ENCODE measurements around the gene MOGAT2. TPM values are rescaled to one million over a fixed set of nuclear protein-coding genes. Genes with fewer than 3 reads are reported as not detected.

MOGAT2 gene
- total RNA-seq, 1 experiment from 2014 or later, result 0.39 TPM

- TF ChIP-seq, protein P1, sequence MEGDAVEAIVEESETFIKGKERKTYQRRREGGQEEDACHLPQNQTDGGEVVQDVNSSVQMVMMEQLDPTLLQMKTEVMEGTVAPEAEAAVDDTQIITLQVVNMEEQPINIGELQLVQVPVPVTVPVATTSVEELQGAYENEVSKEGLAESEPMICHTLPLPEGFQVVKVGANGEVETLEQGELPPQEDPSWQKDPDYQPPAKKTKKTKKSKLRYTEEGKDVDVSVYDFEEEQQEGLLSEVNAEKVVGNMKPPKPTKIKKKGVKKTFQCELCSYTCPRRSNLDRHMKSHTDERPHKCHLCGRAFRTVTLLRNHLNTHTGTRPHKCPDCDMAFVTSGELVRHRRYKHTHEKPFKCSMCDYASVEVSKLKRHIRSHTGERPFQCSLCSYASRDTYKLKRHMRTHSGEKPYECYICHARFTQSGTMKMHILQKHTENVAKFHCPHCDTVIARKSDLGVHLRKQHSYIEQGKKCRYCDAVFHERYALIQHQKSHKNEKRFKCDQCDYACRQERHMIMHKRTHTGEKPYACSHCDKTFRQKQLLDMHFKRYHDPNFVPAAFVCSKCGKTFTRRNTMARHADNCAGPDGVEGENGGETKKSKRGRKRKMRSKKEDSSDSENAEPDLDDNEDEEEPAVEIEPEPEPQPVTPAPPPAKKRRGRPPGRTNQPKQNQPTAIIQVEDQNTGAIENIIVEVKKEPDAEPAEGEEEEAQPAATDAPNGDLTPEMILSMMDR (IDR thresholded peaks at IDR 0.05; ENCODE audit: insufficient read depth in 1 of 2, low read depth in 1 of 2, low read length in 1 of 2, severe bottlenecking in 1 of 2, unreplicated experiment in 1 of 2), result no peak
- ChIA-PET CTCF (no interaction called here), POLR2A (no interaction called here)
- DNase-seq, result peak in 1 of 2 experiments; percentile 24
- H3K4me3 Mint-ChIP-seq (ENCODE audit: unreplicated experiment), result no peak overlapping the region
- Histone ChIP-seq H3K36me3 (ENCODE audit: control insufficient read depth, insufficient read depth, low read length) (no peaks in the 10 kb centered on the region), H3K9me3 (0 out of 2 replicates have a peak, but pooled peaks cover 3% of the 10 kb centered on the region), H3K27me3 (replicated peaks; ENCODE audit: control insufficient read depth, insufficient read depth, low read length) (no peaks in the 10 kb centered on the region), H3K4me1 (peaks cover 28% of the 10 kb centered on the region), H3K4me3 (ENCODE audit: low read depth, low read length) (no peak overlapping the region)
- H3K36me3 Mint-ChIP-seq (ENCODE audit: insufficient read depth, unreplicated experiment), result peaks cover 5% of the 10 kb centered on the region
- intact Hi-C loops (cut with micrococcal nuclease; ENCODE audit: unreplicated experiment), result no loop called here
- H3K27me3 Mint-ChIP-seq (ENCODE audit: insufficient read depth, unreplicated experiment), result no peaks in the 10 kb centered on the region
- peaks cover 20% of the 10 kb centered on the region for H3K4me1 Mint-ChIP-seq (ENCODE audit: low read depth, unreplicated experiment)
- H3K9me3 Mint-ChIP-seq (ENCODE audit: unreplicated experiment), result no peaks in the 10 kb centered on the region
- no peak overlapping the region for H3K27ac Mint-ChIP-seq (ENCODE audit: unreplicated experiment)
- no TSS peak for BruUV-seq (replicated peaks)
These were observed 15.4 kb downstream of the MOGAT2 start for GRCh38 chr11:75733071-75733430.

DNA sequence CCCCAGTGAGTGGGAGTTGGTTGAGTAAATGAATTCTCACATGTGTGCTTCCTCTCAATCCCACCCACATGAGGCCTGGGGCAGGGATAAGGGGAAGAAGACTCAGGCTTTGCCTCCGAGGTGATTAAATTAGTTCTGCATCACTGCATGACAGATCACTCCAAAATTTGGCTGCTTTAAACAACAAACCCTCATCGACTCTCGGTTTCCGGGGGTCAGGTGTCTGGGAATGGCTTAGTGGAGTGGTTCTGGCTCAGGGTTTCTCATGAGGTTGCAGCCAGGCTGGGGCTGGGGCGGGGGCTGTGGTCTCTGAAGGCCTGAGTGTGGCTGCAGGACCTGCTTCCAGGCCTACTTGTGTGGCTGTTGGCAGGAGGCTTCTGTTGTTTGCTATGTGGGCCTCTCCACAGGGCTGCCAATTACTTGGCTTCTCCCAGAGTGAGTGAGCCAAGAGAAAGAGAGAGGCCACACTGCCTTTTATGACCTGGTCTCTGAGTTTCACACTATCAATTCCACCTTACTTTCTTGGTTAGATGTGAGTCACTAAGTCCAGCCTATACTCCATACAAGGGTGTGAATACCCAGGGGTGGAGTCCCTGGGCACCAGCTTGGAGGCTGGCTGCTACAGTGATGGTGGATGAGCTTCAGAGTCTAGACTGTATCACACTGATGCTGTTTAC, 15.9 kb downstream of the MOGAT2 start:
- H3K27me3 ChIP-seq (replicated peaks; ENCODE audit: control insufficient read depth, insufficient read depth, low read length), result no peaks in the 10 kb centered on the region
- peaks cover 28% of the 10 kb centered on the region for H3K4me1 ChIP-seq
- no peaks in the 10 kb centered on the region for H3K9me3 Mint-ChIP-seq (ENCODE audit: unreplicated experiment)
- POLR2A ChIA-PET, result interaction anchor here (0.6 kb wide), 1 partner anchor 152 kb away, joined by 3 read pairs; no protein-coding TSS in a partner anchor
- no TSS peak for BruUV-seq (replicated peaks)
- H3K9me3 ChIP-seq, result 0 out of 2 replicates have a peak, but pooled peaks cover 3% of the 10 kb centered on the region
- TF ChIP-seq, protein P1 (IDR thresholded peaks at IDR 0.05; ENCODE audit: insufficient read depth in 1 of 2, low read depth in 1 of 2, low read length in 1 of 2, severe bottlenecking in 1 of 2, unreplicated experiment in 1 of 2), result no peak
- no peak overlapping the region for H3K4me3 Mint-ChIP-seq (ENCODE audit: unreplicated experiment)
- H3K36me3 Mint-ChIP-seq (ENCODE audit: insufficient read depth, unreplicated experiment), result peaks cover 5% of the 10 kb centered on the region
- peak in 1 of 2 experiments; percentile 38 for DNase-seq
- H3K27ac Mint-ChIP-seq (ENCODE audit: unreplicated experiment), result peak overlapping the region; percentile 71
- intact Hi-C loops (cut with micrococcal nuclease; ENCODE audit: unreplicated experiment), result no loop called here
- no peaks in the 10 kb centered on the region for H3K36me3 ChIP-seq (ENCODE audit: control insufficient read depth, insufficient read depth, low read length)
- H3K4me1 Mint-ChIP-seq (ENCODE audit: low read depth, unreplicated experiment), result peaks cover 20% of the 10 kb centered on the region
- no peak overlapping the region for H3K4me3 ChIP-seq (ENCODE audit: low read depth, low read length)
- H3K27me3 Mint-ChIP-seq (ENCODE audit: insufficient read depth, unreplicated experiment), result no peaks in the 10 kb centered on the region
- CTCF ChIA-PET, result no interaction called here

- CTCF ChIA-PET, result no interaction called here
- Mint-ChIP-seq H3K36me3 (ENCODE audit: insufficient read depth, unreplicated experiment) (peaks cover 5% of the 10 kb centered on the region), H3K9me3 (ENCODE audit: unreplicated experiment) (no peaks in the 10 kb centered on the region), H3K4me1 (ENCODE audit: low read depth, unreplicated experiment) (peaks cover 20% of the 10 kb centered on the region), H3K27me3 (ENCODE audit: insufficient read depth, unreplicated experiment) (no peaks in the 10 kb centered on the region), H3K4me3 (ENCODE audit: unreplicated experiment) (no peak overlapping the region), H3K27ac (ENCODE audit: unreplicated experiment) (peak overlapping the region; percentile 71)
- H3K9me3 ChIP-seq, result peaks cover 3% of the 10 kb centered on the region; the same call in 1 of the 2 replicates
- DNase-seq, result peak; percentile 51 to 91
- POLR2A ChIA-PET, result interaction anchor here (0.6 kb wide), 1 partner anchor 153 kb away, joined by 3 read pairs; no protein-coding TSS in a partner anchor
- no peak overlapping the region for H3K4me3 ChIP-seq (ENCODE audit: low read depth, low read length)
- H3K36me3 ChIP-seq (ENCODE audit: control insufficient read depth, insufficient read depth, low read length), result no peaks in the 10 kb centered on the region
- intact Hi-C loops (cut with micrococcal nuclease; ENCODE audit: unreplicated experiment), result no loop called here
- no peaks in the 10 kb centered on the region for H3K27me3 ChIP-seq (replicated peaks; ENCODE audit: control insufficient read depth, insufficient read depth, low read length)
- peaks cover 28% of the 10 kb centered on the region for H3K4me1 ChIP-seq
- no TSS peak for BruUV-seq (replicated peaks)
- TF ChIP-seq, protein P1 (IDR thresholded peaks at IDR 0.05; ENCODE audit: insufficient read depth in 1 of 2, low read depth in 1 of 2, low read length in 1 of 2, severe bottlenecking in 1 of 2, unreplicated experiment in 1 of 2), result no peak
These were observed 17.0 kb downstream of the MOGAT2 start for GRCh38 chr11:75734491-75735180.
